ENCODE data around the gene TCTA.

TCTA gene, protein sequence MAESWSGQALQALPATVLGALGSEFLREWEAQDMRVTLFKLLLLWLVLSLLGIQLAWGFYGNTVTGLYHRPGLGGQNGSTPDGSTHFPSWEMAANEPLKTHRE

DNA sequence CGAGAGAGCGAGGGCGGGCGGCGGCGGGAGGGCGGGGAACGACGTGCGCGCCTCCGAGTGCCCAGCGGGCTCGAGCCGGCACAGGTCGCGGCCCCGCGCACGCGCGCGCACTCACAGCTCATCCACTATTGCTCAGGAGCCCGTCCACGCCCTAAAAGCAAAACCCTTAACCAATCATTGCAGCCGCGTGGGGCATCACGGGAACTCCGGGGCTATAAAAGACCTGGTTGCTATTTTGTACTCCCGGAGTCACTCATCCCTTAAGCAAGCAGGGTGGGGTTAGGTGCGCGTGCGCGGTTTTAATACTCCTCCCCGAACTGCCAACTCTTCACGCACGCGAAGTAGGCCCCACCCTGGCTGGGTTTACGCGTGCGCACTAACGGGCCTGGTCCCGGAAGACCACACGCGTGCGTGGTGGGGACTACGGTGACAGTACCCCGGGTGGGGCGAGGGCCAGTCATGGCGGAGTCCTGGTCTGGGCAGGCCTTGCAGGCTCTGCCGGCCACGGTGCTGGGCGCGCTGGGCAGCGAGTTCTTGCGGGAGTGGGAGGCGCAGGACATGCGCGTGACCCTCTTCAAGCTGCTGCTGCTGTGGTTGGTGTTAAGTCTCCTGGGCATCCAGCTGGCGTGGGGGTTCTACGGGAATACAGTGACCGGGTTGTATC, at the start of gene TCTA, which contains the start of gene RHOA:
TSS of gene TCTA (plus strand) at position 456 of the 664 bp plus-strand sequence. CDS start at position 460, 4 bp downstream.
TSS of gene RHOA (minus strand) at position 9 of the 664 bp plus-strand sequence. CDS start 36,387 bp downstream, outside the sequence.
- TF ChIP-seq YY1 (IDR thresholded peaks at IDR 0.05; ENCODE audit: low read depth) (peak; percentile 93), ZBTB7A (IDR thresholded peaks at IDR 0.05; ENCODE audit: low read depth) (0 out of 2 replicates have a peak, but pooled peaks have one; percentile 34), NFIC (IDR thresholded peaks at IDR 0.05) (no peak), TAF1 (IDR thresholded peaks at IDR 0.05; ENCODE audit: low read depth) (peak; percentile 76), TEAD4 (IDR thresholded peaks at IDR 0.05) (no peak), TCF12 (IDR thresholded peaks at IDR 0.05; ENCODE audit: low read depth) (no peak), EP300 (IDR thresholded peaks at IDR 0.05; ENCODE audit: borderline replicate concordance) (no peak), CEBPB (IDR thresholded peaks at IDR 0.05) (no peak), FOXM1 (IDR thresholded peaks at IDR 0.05; ENCODE audit: borderline replicate concordance, low read depth) (no peak), CREB1 (IDR thresholded peaks at IDR 0.05; ENCODE audit: low read depth) (no peak), RAD21 (IDR thresholded peaks at IDR 0.05; ENCODE audit: low read depth) (no peak), EGR1 (IDR thresholded peaks at IDR 0.05) (no peak)
- TF ChIP-seq, protein P1, sequence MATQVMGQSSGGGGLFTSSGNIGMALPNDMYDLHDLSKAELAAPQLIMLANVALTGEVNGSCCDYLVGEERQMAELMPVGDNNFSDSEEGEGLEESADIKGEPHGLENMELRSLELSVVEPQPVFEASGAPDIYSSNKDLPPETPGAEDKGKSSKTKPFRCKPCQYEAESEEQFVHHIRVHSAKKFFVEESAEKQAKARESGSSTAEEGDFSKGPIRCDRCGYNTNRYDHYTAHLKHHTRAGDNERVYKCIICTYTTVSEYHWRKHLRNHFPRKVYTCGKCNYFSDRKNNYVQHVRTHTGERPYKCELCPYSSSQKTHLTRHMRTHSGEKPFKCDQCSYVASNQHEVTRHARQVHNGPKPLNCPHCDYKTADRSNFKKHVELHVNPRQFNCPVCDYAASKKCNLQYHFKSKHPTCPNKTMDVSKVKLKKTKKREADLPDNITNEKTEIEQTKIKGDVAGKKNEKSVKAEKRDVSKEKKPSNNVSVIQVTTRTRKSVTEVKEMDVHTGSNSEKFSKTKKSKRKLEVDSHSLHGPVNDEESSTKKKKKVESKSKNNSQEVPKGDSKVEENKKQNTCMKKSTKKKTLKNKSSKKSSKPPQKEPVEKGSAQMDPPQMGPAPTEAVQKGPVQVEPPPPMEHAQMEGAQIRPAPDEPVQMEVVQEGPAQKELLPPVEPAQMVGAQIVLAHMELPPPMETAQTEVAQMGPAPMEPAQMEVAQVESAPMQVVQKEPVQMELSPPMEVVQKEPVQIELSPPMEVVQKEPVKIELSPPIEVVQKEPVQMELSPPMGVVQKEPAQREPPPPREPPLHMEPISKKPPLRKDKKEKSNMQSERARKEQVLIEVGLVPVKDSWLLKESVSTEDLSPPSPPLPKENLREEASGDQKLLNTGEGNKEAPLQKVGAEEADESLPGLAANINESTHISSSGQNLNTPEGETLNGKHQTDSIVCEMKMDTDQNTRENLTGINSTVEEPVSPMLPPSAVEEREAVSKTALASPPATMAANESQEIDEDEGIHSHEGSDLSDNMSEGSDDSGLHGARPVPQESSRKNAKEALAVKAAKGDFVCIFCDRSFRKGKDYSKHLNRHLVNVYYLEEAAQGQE (IDR thresholded peaks at IDR 0.05; ENCODE audit: low read depth): no peak
- TF ChIP-seq, protein P2, sequence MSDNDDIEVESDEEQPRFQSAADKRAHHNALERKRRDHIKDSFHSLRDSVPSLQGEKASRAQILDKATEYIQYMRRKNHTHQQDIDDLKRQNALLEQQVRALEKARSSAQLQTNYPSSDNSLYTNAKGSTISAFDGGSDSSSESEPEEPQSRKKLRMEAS (IDR thresholded peaks at IDR 0.05): peak; percentile 78
- TF ChIP-seq, protein P3, sequence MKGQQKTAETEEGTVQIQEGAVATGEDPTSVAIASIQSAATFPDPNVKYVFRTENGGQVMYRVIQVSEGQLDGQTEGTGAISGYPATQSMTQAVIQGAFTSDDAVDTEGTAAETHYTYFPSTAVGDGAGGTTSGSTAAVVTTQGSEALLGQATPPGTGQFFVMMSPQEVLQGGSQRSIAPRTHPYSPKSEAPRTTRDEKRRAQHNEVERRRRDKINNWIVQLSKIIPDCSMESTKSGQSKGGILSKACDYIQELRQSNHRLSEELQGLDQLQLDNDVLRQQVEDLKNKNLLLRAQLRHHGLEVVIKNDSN (IDR thresholded peaks at IDR 0.05): no peak

DNA sequence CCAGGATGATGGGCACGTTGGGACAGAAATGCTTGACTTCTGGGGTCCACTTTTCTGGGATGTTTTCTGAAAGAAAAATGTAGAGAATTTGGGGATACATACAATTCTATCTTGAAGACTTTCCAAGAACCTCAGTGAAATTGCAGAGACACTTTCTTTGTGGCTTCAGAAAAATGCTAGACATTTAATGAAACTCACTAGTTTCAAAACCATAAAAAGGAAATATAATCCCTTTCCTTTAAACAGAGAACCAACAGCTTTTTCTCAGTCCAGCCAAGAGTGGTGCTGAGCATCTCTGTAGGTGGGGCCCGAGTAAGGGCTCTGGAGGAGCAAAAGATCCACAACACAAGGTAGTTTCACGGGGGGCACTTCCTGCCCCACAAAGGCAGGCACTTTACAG, 49.7 kb upstream of the TCTA start:
- TF ChIP-seq FOXM1 (IDR thresholded peaks at IDR 0.05; ENCODE audit: borderline replicate concordance, low read depth) (no peak), CREB1 (IDR thresholded peaks at IDR 0.05; ENCODE audit: low read depth) (no peak), TCF12 (IDR thresholded peaks at IDR 0.05; ENCODE audit: low read depth) (no peak), EGR1 (IDR thresholded peaks at IDR 0.05) (no peak)

DNA sequence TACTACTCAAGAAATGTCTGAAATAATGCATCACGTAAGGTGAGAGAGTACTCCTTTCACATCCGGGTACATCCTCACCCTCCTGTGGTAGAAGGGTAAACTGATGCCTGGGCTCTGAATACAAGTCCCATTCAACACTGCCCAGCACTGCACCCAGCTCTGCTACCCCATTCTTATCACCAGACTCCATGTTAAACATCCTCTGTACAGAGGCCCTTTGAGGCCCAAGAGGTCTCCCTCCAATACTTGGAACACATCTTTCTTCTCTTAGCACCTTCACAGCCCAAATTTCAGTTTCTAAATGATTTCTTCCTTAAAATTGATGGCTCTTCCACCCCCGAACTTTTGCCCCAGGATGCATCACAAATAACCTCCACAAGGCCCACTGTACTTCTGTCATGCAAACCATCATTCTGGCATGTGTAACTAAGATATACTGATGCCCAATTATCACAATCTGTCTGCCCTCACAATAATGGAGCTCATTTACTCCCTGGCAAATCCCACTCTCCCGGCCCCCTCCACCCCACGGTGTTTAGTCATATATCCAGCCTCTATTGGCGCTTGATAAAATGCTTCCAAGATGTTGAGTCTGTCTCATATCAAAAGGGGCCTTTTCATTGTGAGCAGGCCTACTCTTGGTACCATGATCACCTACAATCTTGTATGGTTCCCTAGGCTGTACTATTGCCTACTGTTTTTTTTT, 41.5 kb upstream of the TCTA start:
- TF ChIP-seq TEAD4 (IDR thresholded peaks at IDR 0.05): no peak
- no peak for TF ChIP-seq ZBTB7A (IDR thresholded peaks at IDR 0.05; ENCODE audit: low read depth)
- TF ChIP-seq NFIC (IDR thresholded peaks at IDR 0.05): no peak
- no peak for TF ChIP-seq CEBPB (IDR thresholded peaks at IDR 0.05)
- TF ChIP-seq FOXM1 (IDR thresholded peaks at IDR 0.05; ENCODE audit: borderline replicate concordance, low read depth): no peak
- TF ChIP-seq RAD21 (IDR thresholded peaks at IDR 0.05; ENCODE audit: low read depth): no peak
- no peak for TF ChIP-seq EGR1 (IDR thresholded peaks at IDR 0.05)
- TF ChIP-seq, protein P2 (IDR thresholded peaks at IDR 0.05): no peak
- TF ChIP-seq YY1 (IDR thresholded peaks at IDR 0.05; ENCODE audit: low read depth): no peak
- no peak for TF ChIP-seq TCF12 (IDR thresholded peaks at IDR 0.05; ENCODE audit: low read depth)
- no peak for TF ChIP-seq EP300 (IDR thresholded peaks at IDR 0.05; ENCODE audit: borderline replicate concordance)
- no peak for TF ChIP-seq TAF1 (IDR thresholded peaks at IDR 0.05; ENCODE audit: low read depth)

DNA sequence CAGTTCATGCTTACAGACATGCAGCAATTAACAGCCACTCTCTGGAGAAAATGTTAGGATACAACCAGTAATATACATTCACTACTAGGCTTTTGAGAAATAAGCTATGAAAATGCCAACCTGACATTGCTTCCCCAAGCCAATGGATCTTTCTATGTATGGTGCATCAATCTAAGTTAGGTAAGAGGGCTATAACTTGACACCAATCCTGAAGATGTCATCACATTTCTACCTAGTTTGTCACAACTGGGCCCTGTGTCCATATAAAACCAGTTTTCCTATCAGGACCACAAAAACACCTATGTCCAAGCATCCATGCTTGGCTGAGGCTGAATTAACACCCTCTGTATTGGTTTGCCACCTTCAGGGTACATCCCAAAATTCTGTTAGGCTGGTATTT, 40.3 kb upstream of the TCTA start:
- TF ChIP-seq CREB1 (IDR thresholded peaks at IDR 0.05; ENCODE audit: low read depth) (no peak), TEAD4 (IDR thresholded peaks at IDR 0.05) (no peak), ZBTB7A (IDR thresholded peaks at IDR 0.05; ENCODE audit: low read depth) (no peak), EP300 (IDR thresholded peaks at IDR 0.05; ENCODE audit: borderline replicate concordance) (no peak), NFIC (IDR thresholded peaks at IDR 0.05) (no peak), FOXM1 (IDR thresholded peaks at IDR 0.05; ENCODE audit: borderline replicate concordance, low read depth) (no peak), EGR1 (IDR thresholded peaks at IDR 0.05) (no peak), CEBPB (IDR thresholded peaks at IDR 0.05) (no peak), RAD21 (IDR thresholded peaks at IDR 0.05; ENCODE audit: low read depth) (no peak), YY1 (IDR thresholded peaks at IDR 0.05; ENCODE audit: low read depth) (no peak), TAF1 (IDR thresholded peaks at IDR 0.05; ENCODE audit: low read depth) (no peak), TCF12 (IDR thresholded peaks at IDR 0.05; ENCODE audit: low read depth) (no peak)
- TF ChIP-seq, protein P3 (IDR thresholded peaks at IDR 0.05): no peak
- TF ChIP-seq, protein P2 (IDR thresholded peaks at IDR 0.05): no peak

DNA sequence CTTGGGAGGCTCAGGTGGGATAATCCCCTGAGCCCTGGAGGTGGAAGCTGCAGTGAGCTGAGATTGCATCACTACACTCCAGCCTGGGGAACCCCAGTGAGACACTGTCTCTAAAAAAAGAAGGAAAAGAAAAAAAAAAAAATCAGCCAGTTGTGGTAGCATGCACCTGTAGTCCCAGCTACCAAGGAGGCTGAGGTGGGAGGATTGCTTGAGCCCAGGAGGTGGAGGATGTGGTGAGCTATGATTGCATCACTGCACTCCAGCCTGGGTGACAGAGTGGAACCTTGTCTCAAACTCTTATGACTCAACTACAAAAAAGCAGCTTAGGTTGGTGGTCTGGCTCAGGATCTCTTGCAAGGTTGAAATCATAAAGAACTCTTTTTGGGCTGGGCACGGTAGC, 34.7 kb upstream of the TCTA start:
- TF ChIP-seq CEBPB (IDR thresholded peaks at IDR 0.05) (no peak; the same call in 1 of the 2 replicates), RAD21 (IDR thresholded peaks at IDR 0.05; ENCODE audit: low read depth) (no peak), EP300 (IDR thresholded peaks at IDR 0.05; ENCODE audit: borderline replicate concordance) (no peak)

DNA sequence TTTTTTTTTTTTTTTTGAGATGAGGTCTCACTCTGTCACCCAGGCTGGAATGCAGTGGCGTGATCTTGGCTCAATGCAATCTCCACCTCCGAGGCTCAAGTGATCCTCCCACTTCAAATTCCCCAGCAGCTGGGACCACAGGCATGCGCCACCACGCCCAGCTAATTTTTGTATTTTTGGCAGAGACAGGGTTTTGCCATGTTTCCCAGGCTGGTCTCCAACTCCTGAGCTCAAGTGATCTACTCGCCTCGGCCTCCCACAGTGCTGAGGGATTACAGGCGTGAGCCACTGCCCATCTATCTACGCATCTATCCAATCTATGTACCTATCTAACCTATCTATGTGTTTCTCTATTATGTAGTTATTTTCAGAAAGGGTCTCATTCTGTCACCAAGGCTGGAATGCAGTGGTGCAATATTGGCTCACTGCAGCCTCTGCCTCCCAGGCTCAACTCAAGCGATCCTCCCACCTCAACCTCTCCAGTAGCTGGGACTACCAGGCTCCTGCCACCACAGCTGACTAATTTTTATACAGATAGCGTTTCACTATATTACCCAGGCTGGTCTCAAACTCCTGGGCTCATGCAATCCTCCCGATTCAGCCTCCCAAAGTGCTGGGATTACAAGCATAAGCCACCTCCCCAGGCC, 33.9 kb upstream of the TCTA start:
- TF ChIP-seq EP300 (IDR thresholded peaks at IDR 0.05; ENCODE audit: borderline replicate concordance) (no peak), CEBPB (IDR thresholded peaks at IDR 0.05) (no peak), FOXM1 (IDR thresholded peaks at IDR 0.05; ENCODE audit: borderline replicate concordance, low read depth) (no peak), TEAD4 (IDR thresholded peaks at IDR 0.05) (no peak), NFIC (IDR thresholded peaks at IDR 0.05) (no peak), TAF1 (IDR thresholded peaks at IDR 0.05; ENCODE audit: low read depth) (no peak), TCF12 (IDR thresholded peaks at IDR 0.05; ENCODE audit: low read depth) (no peak), CREB1 (IDR thresholded peaks at IDR 0.05; ENCODE audit: low read depth) (no peak), ZBTB7A (IDR thresholded peaks at IDR 0.05; ENCODE audit: low read depth) (no peak), YY1 (IDR thresholded peaks at IDR 0.05; ENCODE audit: low read depth) (no peak), EGR1 (IDR thresholded peaks at IDR 0.05) (no peak), RAD21 (IDR thresholded peaks at IDR 0.05; ENCODE audit: low read depth) (no peak)
- TF ChIP-seq, protein P3 (IDR thresholded peaks at IDR 0.05): no peak
- TF ChIP-seq, protein P2 (IDR thresholded peaks at IDR 0.05): no peak
- TF ChIP-seq, protein P1 (IDR thresholded peaks at IDR 0.05; ENCODE audit: low read depth): no peak

All from Ishikawa (cell line).